Measurements from ENCODE around the gene TNFSF8.

TNFSF8 gene

GRCh38 chr9:114930056-114930812, at the start of gene TNFSF8:
Gene TNFSF8, minus strand, starts transcription at chr9:114930591. Its CDS starts 288 bp downstream, at chr9:114930303.
- no peaks in the 10 kb centered on the region for H3K27me3 Mint-ChIP-seq
- peaks cover 43% of the 10 kb centered on the region for H3K4me1 Mint-ChIP-seq
- H3K4me3 Mint-ChIP-seq, result peak within 1 kb of the TSS; percentile 97
- peak within 1 kb of the TSS; percentile 98 for H3K27ac Mint-ChIP-seq
- H3K9me3 Mint-ChIP-seq, result no peaks in the 10 kb centered on the region
- DNase-seq, result peak; percentile 87
- H3K36me3 Mint-ChIP-seq, result peaks cover 36% of the 10 kb centered on the region
- CTCF ChIA-PET, result interaction anchor here (0.9 to 5.6 kb wide), 11 partner anchors 15 to 250 kb away, joined by 3 to 54 read pairs (median 5); partner anchors contain the start of gene TEX48

- Mint-ChIP-seq H3K36me3 (peaks cover 3% of the 10 kb centered on the region), H3K4me3 (no peak overlapping the region), H3K27me3 (peaks cover 4% of the 10 kb centered on the region), H3K9me3 (peaks cover 6% of the 10 kb centered on the region), H3K27ac (no peak overlapping the region), H3K4me1 (peaks cover 11% of the 10 kb centered on the region)
- CTCF ChIA-PET, result no interaction called here
- DNase-seq, result no peak
Measured at GRCh38 chr9:114973216-114973615, 42.8 kb upstream of the TNFSF8 start.

- Mint-ChIP-seq H3K4me3 (no peak overlapping the region), H3K9me3 (peaks cover 8% of the 10 kb centered on the region), H3K4me1 (peaks cover 17% of the 10 kb centered on the region), H3K36me3 (peaks cover 4% of the 10 kb centered on the region), H3K27ac (no peak overlapping the region), H3K27me3 (peaks cover 4% of the 10 kb centered on the region)
- CTCF ChIA-PET, result no interaction called here
- no peak for DNase-seq
Measured at GRCh38 chr9:114972510-114973136, 42.2 kb upstream of the TNFSF8 start.

- H3K36me3 Mint-ChIP-seq, result peaks cover 1% of the 10 kb centered on the region
- H3K4me1 Mint-ChIP-seq, result peaks cover 21% of the 10 kb centered on the region
- DNase-seq, result no peak
- no peak overlapping the region for H3K27ac Mint-ChIP-seq
- H3K27me3 Mint-ChIP-seq, result peaks cover 4% of the 10 kb centered on the region
- no peak overlapping the region for H3K4me3 Mint-ChIP-seq
- H3K9me3 Mint-ChIP-seq, result peaks cover 4% of the 10 kb centered on the region
- CTCF ChIA-PET, result no interaction called here
Measured at GRCh38 chr9:114969269-114969668, 38.9 kb upstream of the TNFSF8 start.

- peaks cover 21% of the 10 kb centered on the region for H3K4me1 Mint-ChIP-seq
- CTCF ChIA-PET, result no interaction called here
- H3K4me3 Mint-ChIP-seq, result no peak overlapping the region
- no peak for DNase-seq
- no peaks in the 10 kb centered on the region for H3K27me3 Mint-ChIP-seq
- no peak overlapping the region for H3K27ac Mint-ChIP-seq
- peaks cover 1% of the 10 kb centered on the region for H3K36me3 Mint-ChIP-seq
- peaks cover 7% of the 10 kb centered on the region for H3K9me3 Mint-ChIP-seq
Measured at GRCh38 chr9:114968671-114969070, 38.3 kb upstream of the TNFSF8 start.

- Mint-ChIP-seq H3K36me3 (peaks cover 24% of the 10 kb centered on the region), H3K27me3 (no peaks in the 10 kb centered on the region), H3K4me3 (no peak overlapping the region), H3K9me3 (peaks cover 32% of the 10 kb centered on the region), H3K4me1 (peaks cover 25% of the 10 kb centered on the region), H3K27ac (no peak overlapping the region)
- CTCF ChIA-PET, result no interaction called here
- no peak for DNase-seq
Measured at GRCh38 chr9:114965564-114965963, 35.2 kb upstream of the TNFSF8 start.

- Mint-ChIP-seq H3K36me3 (peaks cover 42% of the 10 kb centered on the region), H3K9me3 (peaks cover 43% of the 10 kb centered on the region), H3K27me3 (no peaks in the 10 kb centered on the region), H3K4me3 (no peak overlapping the region), H3K27ac (no peak overlapping the region), H3K4me1 (peaks cover 36% of the 10 kb centered on the region)
- no peak for DNase-seq
- CTCF ChIA-PET, result interaction anchor here (1.5 kb wide), 1 partner anchor 282 kb away, joined by 3 read pairs; no protein-coding TSS in a partner anchor
Measured at GRCh38 chr9:114962809-114963208, 32.4 kb upstream of the TNFSF8 start.

- CTCF ChIA-PET, result interaction anchor here (0.6 to 0.9 kb wide), 2 partner anchors 30 to 250 kb away, joined by 3 read pairs; partner anchors contain the start of gene TNFSF8
- H3K36me3 Mint-ChIP-seq, result peaks cover 47% of the 10 kb centered on the region
- DNase-seq, result no peak
- no peak overlapping the region for H3K4me3 Mint-ChIP-seq
- no peaks in the 10 kb centered on the region for H3K27me3 Mint-ChIP-seq
- H3K27ac Mint-ChIP-seq, result no peak overlapping the region
- H3K4me1 Mint-ChIP-seq, result peaks cover 43% of the 10 kb centered on the region
- peaks cover 43% of the 10 kb centered on the region for H3K9me3 Mint-ChIP-seq
Measured at GRCh38 chr9:114960276-114960675, 29.9 kb upstream of the TNFSF8 start.

GRCh38 chr9:114958844-114959235, 28.4 kb upstream of the TNFSF8 start:
- H3K4me3 Mint-ChIP-seq, result no peak overlapping the region
- peaks cover 47% of the 10 kb centered on the region for H3K36me3 Mint-ChIP-seq
- H3K27ac Mint-ChIP-seq, result peak overlapping the region; percentile 93
- DNase-seq, result no peak
- H3K4me1 Mint-ChIP-seq, result peaks cover 48% of the 10 kb centered on the region
- peaks cover 41% of the 10 kb centered on the region for H3K9me3 Mint-ChIP-seq
- CTCF ChIA-PET, result no interaction called here
- no peaks in the 10 kb centered on the region for H3K27me3 Mint-ChIP-seq

GRCh38 chr9:114958021-114958843, 27.8 kb upstream of the TNFSF8 start:
- Mint-ChIP-seq H3K4me3 (peak overlapping the region; percentile 55), H3K9me3 (peaks cover 39% of the 10 kb centered on the region), H3K27me3 (peaks cover 4% of the 10 kb centered on the region), H3K4me1 (peaks cover 48% of the 10 kb centered on the region), H3K27ac (peak overlapping the region; percentile 93), H3K36me3 (peaks cover 47% of the 10 kb centered on the region)
- CTCF ChIA-PET, result no interaction called here
- peak; percentile 57 for DNase-seq

GRCh38 chr9:114957558-114957957, 27.2 kb upstream of the TNFSF8 start:
- H3K36me3 Mint-ChIP-seq, result peaks cover 41% of the 10 kb centered on the region
- peaks cover 5% of the 10 kb centered on the region for H3K27me3 Mint-ChIP-seq
- no peak overlapping the region for H3K4me3 Mint-ChIP-seq
- CTCF ChIA-PET, result interaction anchor here (0.6 kb wide), 1 partner anchor 46 kb away, joined by 3 read pairs; no protein-coding TSS in a partner anchor
- no peak for DNase-seq
- peaks cover 48% of the 10 kb centered on the region for H3K4me1 Mint-ChIP-seq
- H3K27ac Mint-ChIP-seq, result peak overlapping the region; percentile 93
- peaks cover 33% of the 10 kb centered on the region for H3K9me3 Mint-ChIP-seq

GRCh38 chr9:114954956-114955582, 24.7 kb upstream of the TNFSF8 start:
- H3K4me3 Mint-ChIP-seq, result no peak overlapping the region
- CTCF ChIA-PET, result no interaction called here
- H3K4me1 Mint-ChIP-seq, result peaks cover 41% of the 10 kb centered on the region
- H3K9me3 Mint-ChIP-seq, result peaks cover 11% of the 10 kb centered on the region
- DNase-seq, result no peak
- no peak overlapping the region for H3K27ac Mint-ChIP-seq
- H3K36me3 Mint-ChIP-seq, result peaks cover 21% of the 10 kb centered on the region
- H3K27me3 Mint-ChIP-seq, result peaks cover 5% of the 10 kb centered on the region

- H3K9me3 Mint-ChIP-seq, result peaks cover under 1% of the 10 kb centered on the region
- CTCF ChIA-PET, result no interaction called here
- no peak for DNase-seq
Measured at GRCh38 chr9:114953959-114954358, 23.6 kb upstream of the TNFSF8 start.

GRCh38 chr9:114953046-114953445, 22.7 kb upstream of the TNFSF8 start:
- CTCF ChIA-PET, result interaction anchor here (0.7 kb wide), 1 partner anchor 59 kb away, joined by 3 read pairs; no protein-coding TSS in a partner anchor
- Mint-ChIP-seq H3K9me3 (no peaks in the 10 kb centered on the region), H3K36me3 (peaks cover 8% of the 10 kb centered on the region), H3K4me3 (no peak overlapping the region), H3K4me1 (peaks cover 23% of the 10 kb centered on the region), H3K27me3 (peaks cover 5% of the 10 kb centered on the region), H3K27ac (no peak overlapping the region)
- DNase-seq, result no peak

More at GRCh38 chr9:114953959-114954358, 23.6 kb upstream of the TNFSF8 start:
- Mint-ChIP-seq H3K27me3 (peaks cover 5% of the 10 kb centered on the region), H3K4me1 (peaks cover 32% of the 10 kb centered on the region), H3K4me3 (no peak overlapping the region), H3K27ac (no peak overlapping the region), H3K36me3 (peaks cover 10% of the 10 kb centered on the region)

All from activated naive CD4-positive, alpha-beta T cell treated with anti-CD3 and anti-CD28 coated beads, Interleukin-2, amount 10 ng/mL, durations not matched to agents 7 days and 5 days (primary cell).